Smooth muscle cell (in vitro differentiated cells): Measurements from ENCODE around the gene TMEM117. TPM values are rescaled to one million over a fixed set of nuclear protein-coding genes. Genes with fewer than 3 reads are reported as not detected.

Experiments used
- DNase-seq: peaks from one replicate; lab custom pipeline; 2025; ENCODE audit not compliant: unreplicated experiment; lab: John Stamatoyannopoulos, UW
- H2AFZ ChIP-seq: fragments of 200-600 bp; sonication (generic); 2 replicates; pipeline ENCODE4 v1.6.0; 2016; ENCODE audit warnings: antibody characterized with exemption, low read depth, mild to moderate bottlenecking
- H3F3A ChIP-seq: fragments of 200-600 bp; sonication (generic); 2 replicates; pipeline ENCODE4 v1.6.0; 2017; ENCODE audit warnings: antibody characterized with exemption, low read depth
- H3K27ac ChIP-seq: fragments of 200-600 bp; sonication (generic); 2 replicates; pipeline ENCODE4 v1.5.1; 2016; ENCODE audit warnings: low read depth, mild to moderate bottlenecking
- H3K27me3 ChIP-seq: fragments of 200-600 bp; sonication (generic); 2 replicates; pipeline ENCODE4 v1.6.1; 2016; ENCODE audit warnings: low read depth, mild to moderate bottlenecking
- H3K36me3 ChIP-seq: fragments of 200-600 bp; sonication (generic); 2 replicates; pipeline ENCODE4 v1.5.1; 2016; ENCODE audit warnings: low read depth
- H3K4me1 ChIP-seq: fragments of 200-600 bp; sonication (generic); 2 replicates; pipeline ENCODE4 v1.5.1; 2016; ENCODE audit warnings: low read depth
- H3K4me2 ChIP-seq: fragments of 200-600 bp; sonication (generic); 2 replicates; pipeline ENCODE4 v1.6.0; 2016; ENCODE audit warnings: mild to moderate bottlenecking
- H3K4me3 ChIP-seq: fragments of 200-600 bp; sonication (generic); 2 replicates; pipeline ENCODE4 v1.5.1; 2016; ENCODE audit warnings: mild to moderate bottlenecking
- H3K79me2 ChIP-seq: fragments of 200-600 bp; sonication (generic); 2 replicates; pipeline ENCODE4 v1.6.0; 2016; ENCODE audit warnings: low read depth, mild to moderate bottlenecking
- H3K9ac ChIP-seq: fragments of 200-600 bp; sonication (generic); 2 replicates; pipeline ENCODE4 v1.6.0; 2016; ENCODE audit warnings: low read depth
- H3K9me3 ChIP-seq: fragments of 200-600 bp; sonication (generic); replicated peaks from 2 replicates; pipeline ENCODE4 v1.5.1; 2016; ENCODE audit warnings: low read depth
- H4K20me1 ChIP-seq: fragments of 200-600 bp; sonication (generic); 2 replicates; pipeline ENCODE4 v1.6.0; 2016; ENCODE audit warnings: low read depth
- CTCF ChIP-seq: fragments of 200-600 bp; sonication (generic); IDR thresholded peaks from 2 replicates; pipeline ENCODE4 v1.5.1; 2017; ENCODE audit warnings: borderline replicate concordance, mild to moderate bottlenecking, antibody characterized with exemption; ENCODE audit not compliant: insufficient read depth, poor library complexity, severe bottlenecking
- WGBS: methylation state at CpG from one replicate; pipeline ENCODE4 v1.1.7; 2016; ENCODE audit warnings: low lambda C conversion rate; 5-methylcytosine and 5-hydroxymethylcytosine counted together
- polyA plus RNA-seq: library from polyadenylated mRNA; unstranded; fragments of >200 nt; fragmentation: Nextera tagmentation; extraction: Ambion mirVana; gene quantifications from 2 replicates; pipeline ENCODE4 v1.2.1, GENCODE V29; 2016
- total RNA-seq: library from RNA; depleted of rRNA; stranded (reverse); fragments of >200 nt; gene quantifications from 2 replicates; pipeline ENCODE4 v1.2.3, GENCODE V29; 2014

The TMEM117 gene
- total and polyA plus RNA-seq, 2 experiments from 2014 or later: 13.0 to 38.9 TPM

GRCh38 chr12:43812057-43812456 is 23.8 kb upstream of the TMEM117 start:
- no peak for TF ChIP-seq CTCF
- peak overlapping the region; percentile 62 for H3K27ac ChIP-seq
- no peak overlapping the region for H3K4me3 ChIP-seq
- 64% methylated on average over 2 of the region's 2 CpGs for WGBS
- H3K36me3 ChIP-seq: no peaks in the 10 kb centered on the region
- no peaks in the 10 kb centered on the region for H3K79me2 ChIP-seq
- H3K4me1 ChIP-seq: peaks cover under 1% of the 10 kb centered on the region
- no peak overlapping the region for H2AFZ ChIP-seq
- no peak overlapping the region for H3K4me2 ChIP-seq
- no peaks in the 10 kb centered on the region for H3F3A ChIP-seq
- no peak for DNase-seq
- no peaks in the 10 kb centered on the region for H4K20me1 ChIP-seq
- no peaks in the 10 kb centered on the region for H3K27me3 ChIP-seq
- H3K9me3 ChIP-seq: no peaks in the 10 kb centered on the region
- no peak overlapping the region for H3K9ac ChIP-seq

GRCh38 chr12:43812926-43813325 is 23.0 kb upstream of the TMEM117 start:
- H3K4me3 ChIP-seq: no peak overlapping the region
- H3K9ac ChIP-seq: no peak overlapping the region
- no peaks in the 10 kb centered on the region for H3K36me3 ChIP-seq
- no peaks in the 10 kb centered on the region for H3K4me1 ChIP-seq
- DNase-seq: no peak
- H3K79me2 ChIP-seq: no peaks in the 10 kb centered on the region
- no peak for TF ChIP-seq CTCF
- no peaks in the 10 kb centered on the region for H3K27me3 ChIP-seq
- H2AFZ ChIP-seq: no peak overlapping the region
- H3F3A ChIP-seq: no peaks in the 10 kb centered on the region
- H4K20me1 ChIP-seq: no peaks in the 10 kb centered on the region
- H3K9me3 ChIP-seq: no peaks in the 10 kb centered on the region
- 89% methylated on average over 4 of the region's 4 CpGs for WGBS
- H3K27ac ChIP-seq: no peak overlapping the region
- H3K4me2 ChIP-seq: no peak overlapping the region

- H3K9me3 ChIP-seq: no peaks in the 10 kb centered on the region
- H3K4me3 ChIP-seq: no peak overlapping the region
- no peak for DNase-seq
- no peaks in the 10 kb centered on the region for H3K4me1 ChIP-seq
- H3K79me2 ChIP-seq: no peaks in the 10 kb centered on the region
- no peaks in the 10 kb centered on the region for H3K36me3 ChIP-seq
- no peak overlapping the region for H3K4me2 ChIP-seq
- no peaks in the 10 kb centered on the region for H3K27me3 ChIP-seq
- H3K27ac ChIP-seq: no peak overlapping the region
- no peak overlapping the region for H2AFZ ChIP-seq
- H4K20me1 ChIP-seq: no peaks in the 10 kb centered on the region
- no peak overlapping the region for H3K9ac ChIP-seq
- 79% methylated on average over 3 of the region's 3 CpGs for WGBS
- no peak for TF ChIP-seq CTCF
- H3F3A ChIP-seq: no peaks in the 10 kb centered on the region
Measured at GRCh38 chr12:43815416-43815815, 20.5 kb upstream of the TMEM117 start.

- Histone ChIP-seq H3K27ac (no peak overlapping the region), H2AFZ (no peak overlapping the region), H3K4me1 (no peaks in the 10 kb centered on the region), H3K79me2 (no peaks in the 10 kb centered on the region), H3K4me3 (no peak overlapping the region), H3K4me2 (no peak overlapping the region), H4K20me1 (no peaks in the 10 kb centered on the region), H3K27me3 (no peaks in the 10 kb centered on the region), H3F3A (no peaks in the 10 kb centered on the region), H3K9ac (no peak overlapping the region), H3K9me3 (no peaks in the 10 kb centered on the region), H3K36me3 (no peaks in the 10 kb centered on the region)
- DNase-seq: no peak
- TF ChIP-seq CTCF: no peak
- 82% methylated on average over 3 of the region's 3 CpGs for WGBS
Measured at GRCh38 chr12:43816168-43816567, 19.7 kb upstream of the TMEM117 start.
